ENCODE data around the gene WNT7B.

The WNT7B gene

GRCh38 chr22:45977003-45977411 lies at the start of gene WNT7B:
Gene WNT7B, minus strand, starts transcription at chr22:45977162. Its CDS starts 408 bp downstream, at chr22:45976754.
- no peak for TF ChIP-seq ZNF70 (CRISPR knock-in tag; IDR thresholded peaks at IDR 0.05)
- ATAC-seq = no peak

DNA sequence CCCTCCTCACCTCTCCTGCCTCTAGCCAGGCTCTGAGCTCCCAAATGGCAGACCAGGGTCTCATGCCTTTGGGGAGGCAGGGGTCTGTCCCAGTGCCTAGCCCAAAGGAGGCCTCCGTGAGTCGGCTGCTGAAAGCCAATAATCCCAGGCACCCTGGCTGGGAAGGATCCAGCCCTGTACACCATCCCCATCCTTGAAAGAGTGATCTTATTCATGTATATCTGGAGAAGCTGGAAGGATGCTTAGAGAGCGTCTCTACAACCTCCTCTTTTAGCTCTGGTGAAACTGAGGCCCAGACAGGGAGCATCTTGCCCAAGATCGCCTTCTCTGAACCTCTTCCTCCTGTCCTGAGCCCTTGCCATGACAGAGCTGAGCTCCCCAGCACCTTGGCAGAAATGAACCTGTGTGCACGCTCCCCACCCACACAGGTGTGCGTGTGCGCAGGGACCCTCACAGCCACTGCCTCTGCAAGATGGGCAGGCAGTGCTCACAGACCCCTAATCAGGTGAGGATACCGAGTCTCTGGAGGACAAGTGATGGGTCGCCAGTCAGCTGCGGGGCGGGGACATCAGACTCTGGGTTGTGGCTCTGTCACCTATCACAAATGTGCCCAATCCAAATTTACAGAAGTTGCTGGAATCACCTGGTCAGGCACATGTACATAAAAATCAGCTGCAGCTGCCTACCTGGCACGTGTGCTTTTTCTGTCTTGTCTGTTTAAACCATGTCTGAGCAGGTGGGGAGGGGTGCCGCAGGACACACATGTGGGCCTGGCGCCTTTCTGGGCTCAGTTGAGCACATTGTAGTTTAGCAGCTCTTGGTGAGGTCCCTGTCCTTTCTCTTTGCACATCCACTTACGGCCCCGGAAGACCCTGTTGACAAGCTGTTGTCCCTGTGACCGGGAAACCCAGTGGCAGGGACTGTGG lies 49.3 kb upstream of the WNT7B start:
- no peak for ATAC-seq
- TF ChIP-seq RARB (CRISPR knock-in tag; IDR thresholded peaks at IDR 0.05) (no peak), PATZ1 (CRISPR knock-in tag; IDR thresholded peaks at IDR 0.05; ENCODE audit: borderline replicate concordance) (no peak), ZC3H10 (CRISPR knock-in tag; IDR thresholded peaks at IDR 0.05) (no peak), TCF4 (CRISPR knock-in tag; IDR thresholded peaks at IDR 0.05; ENCODE audit: borderline replicate concordance) (no peak), ZNF8 (CRISPR knock-in tag; IDR thresholded peaks at IDR 0.05) (no peak), ZNF565 (CRISPR knock-in tag; conservative IDR thresholded peaks at IDR 0.05; ENCODE audit: low read depth) (no peak), PPARA (CRISPR knock-in tag; IDR thresholded peaks at IDR 0.05; ENCODE audit: borderline replicate concordance) (no peak), ARNTL (CRISPR knock-in tag; IDR thresholded peaks at IDR 0.05; ENCODE audit: borderline replicate concordance, low read depth) (no peak), ESRRG (CRISPR knock-in tag; IDR thresholded peaks at IDR 0.05) (no peak)
- TF ChIP-seq, protein P1, sequence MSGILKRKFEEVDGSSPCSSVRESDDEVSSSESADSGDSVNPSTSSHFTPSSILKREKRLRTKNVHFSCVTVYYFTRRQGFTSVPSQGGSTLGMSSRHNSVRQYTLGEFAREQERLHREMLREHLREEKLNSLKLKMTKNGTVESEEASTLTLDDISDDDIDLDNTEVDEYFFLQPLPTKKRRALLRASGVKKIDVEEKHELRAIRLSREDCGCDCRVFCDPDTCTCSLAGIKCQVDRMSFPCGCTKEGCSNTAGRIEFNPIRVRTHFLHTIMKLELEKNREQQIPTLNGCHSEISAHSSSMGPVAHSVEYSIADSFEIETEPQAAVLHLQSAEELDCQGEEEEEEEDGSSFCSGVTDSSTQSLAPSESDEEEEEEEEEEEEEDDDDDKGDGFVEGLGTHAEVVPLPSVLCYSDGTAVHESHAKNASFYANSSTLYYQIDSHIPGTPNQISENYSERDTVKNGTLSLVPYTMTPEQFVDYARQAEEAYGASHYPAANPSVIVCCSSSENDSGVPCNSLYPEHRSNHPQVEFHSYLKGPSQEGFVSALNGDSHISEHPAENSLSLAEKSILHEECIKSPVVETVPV (CRISPR knock-in tag; IDR thresholded peaks at IDR 0.05) = no peak

- TF ChIP-seq TCF4 (CRISPR knock-in tag; IDR thresholded peaks at IDR 0.05; ENCODE audit: borderline replicate concordance) (no peak), PPARA (CRISPR knock-in tag; IDR thresholded peaks at IDR 0.05; ENCODE audit: borderline replicate concordance) (no peak), ESRRG (CRISPR knock-in tag; IDR thresholded peaks at IDR 0.05) (no peak), RARB (CRISPR knock-in tag; IDR thresholded peaks at IDR 0.05) (no peak), BACH2 (CRISPR knock-in tag; IDR thresholded peaks at IDR 0.05; ENCODE audit: borderline replicate concordance) (no peak), ISL1 (CRISPR knock-in tag; IDR thresholded peaks at IDR 0.05) (no peak), CSDC2 (CRISPR knock-in tag; IDR thresholded peaks at IDR 0.05) (no peak), SNAI2 (CRISPR knock-in tag; IDR thresholded peaks at IDR 0.05) (no peak), OSR1 (CRISPR knock-in tag; IDR thresholded peaks at IDR 0.05) (no peak), TOX (CRISPR knock-in tag; IDR thresholded peaks at IDR 0.05; ENCODE audit: borderline replicate concordance) (no peak), ZNF8 (CRISPR knock-in tag; IDR thresholded peaks at IDR 0.05) (no peak), PATZ1 (CRISPR knock-in tag; IDR thresholded peaks at IDR 0.05; ENCODE audit: borderline replicate concordance) (no peak), GLIS3 (CRISPR knock-in tag; IDR thresholded peaks at IDR 0.05) (no peak), ZFP30 (CRISPR knock-in tag; IDR thresholded peaks at IDR 0.05) (no peak), POU6F1 (CRISPR knock-in tag; IDR thresholded peaks at IDR 0.05; ENCODE audit: borderline replicate concordance, low read depth) (no peak)
- TF ChIP-seq, protein P2, sequence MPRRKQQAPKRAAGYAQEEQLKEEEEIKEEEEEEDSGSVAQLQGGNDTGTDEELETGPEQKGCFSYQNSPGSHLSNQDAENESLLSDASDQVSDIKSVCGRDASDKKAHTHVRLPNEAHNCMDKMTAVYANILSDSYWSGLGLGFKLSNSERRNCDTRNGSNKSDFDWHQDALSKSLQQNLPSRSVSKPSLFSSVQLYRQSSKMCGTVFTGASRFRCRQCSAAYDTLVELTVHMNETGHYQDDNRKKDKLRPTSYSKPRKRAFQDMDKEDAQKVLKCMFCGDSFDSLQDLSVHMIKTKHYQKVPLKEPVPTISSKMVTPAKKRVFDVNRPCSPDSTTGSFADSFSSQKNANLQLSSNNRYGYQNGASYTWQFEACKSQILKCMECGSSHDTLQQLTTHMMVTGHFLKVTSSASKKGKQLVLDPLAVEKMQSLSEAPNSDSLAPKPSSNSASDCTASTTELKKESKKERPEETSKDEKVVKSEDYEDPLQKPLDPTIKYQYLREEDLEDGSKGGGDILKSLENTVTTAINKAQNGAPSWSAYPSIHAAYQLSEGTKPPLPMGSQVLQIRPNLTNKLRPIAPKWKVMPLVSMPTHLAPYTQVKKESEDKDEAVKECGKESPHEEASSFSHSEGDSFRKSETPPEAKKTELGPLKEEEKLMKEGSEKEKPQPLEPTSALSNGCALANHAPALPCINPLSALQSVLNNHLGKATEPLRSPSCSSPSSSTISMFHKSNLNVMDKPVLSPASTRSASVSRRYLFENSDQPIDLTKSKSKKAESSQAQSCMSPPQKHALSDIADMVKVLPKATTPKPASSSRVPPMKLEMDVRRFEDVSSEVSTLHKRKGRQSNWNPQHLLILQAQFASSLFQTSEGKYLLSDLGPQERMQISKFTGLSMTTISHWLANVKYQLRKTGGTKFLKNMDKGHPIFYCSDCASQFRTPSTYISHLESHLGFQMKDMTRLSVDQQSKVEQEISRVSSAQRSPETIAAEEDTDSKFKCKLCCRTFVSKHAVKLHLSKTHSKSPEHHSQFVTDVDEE (CRISPR knock-in tag; IDR thresholded peaks at IDR 0.05) = no peak
- TF ChIP-seq, protein P1 (CRISPR knock-in tag; IDR thresholded peaks at IDR 0.05) = no peak
- no peak; the same call in 1 of the 3 replicates for ATAC-seq
Observed at GRCh38 chr22:46025225-46025972, 48.4 kb upstream of the WNT7B start.
